GM12891 (cell line): ENCODE data around the gene SPCS2.

ENCODE experiments used
- PAX5 ChIP-seq: IDR thresholded peaks from 2 replicates; pipeline ENCODE4 v1.6.1; 2011; ENCODE audit warnings: low read length, moderate library complexity, mild to moderate bottlenecking; ENCODE audit not compliant: insufficient read depth, severe bottlenecking
- POLR2A ChIP-seq: IDR thresholded peaks from 2 replicates; pipeline ENCODE4 v1.6.1; 2011; ENCODE audit warnings: low read depth, low read length, control low read depth
- POLR2AphosphoS5 ChIP-seq: IDR thresholded peaks from 2 replicates; pipeline ENCODE4 v1.6.1; 2011; ENCODE audit warnings: low read depth, low read length, control low read depth
- POU2F2 ChIP-seq: IDR thresholded peaks from 2 replicates; pipeline ENCODE4 v1.6.1; 2011; ENCODE audit warnings: low read depth, mild to moderate bottlenecking, control low read depth, low read length, moderate library complexity
- SPI1 ChIP-seq: IDR thresholded peaks from 2 replicates; pipeline ENCODE4 v1.6.1; 2011; ENCODE audit warnings: low read depth, low read length, control low read depth
- TAF1 ChIP-seq: IDR thresholded peaks from 2 replicates; pipeline ENCODE4 v1.6.1; 2011; ENCODE audit warnings: low read depth, low read length, control low read depth

DNA sequence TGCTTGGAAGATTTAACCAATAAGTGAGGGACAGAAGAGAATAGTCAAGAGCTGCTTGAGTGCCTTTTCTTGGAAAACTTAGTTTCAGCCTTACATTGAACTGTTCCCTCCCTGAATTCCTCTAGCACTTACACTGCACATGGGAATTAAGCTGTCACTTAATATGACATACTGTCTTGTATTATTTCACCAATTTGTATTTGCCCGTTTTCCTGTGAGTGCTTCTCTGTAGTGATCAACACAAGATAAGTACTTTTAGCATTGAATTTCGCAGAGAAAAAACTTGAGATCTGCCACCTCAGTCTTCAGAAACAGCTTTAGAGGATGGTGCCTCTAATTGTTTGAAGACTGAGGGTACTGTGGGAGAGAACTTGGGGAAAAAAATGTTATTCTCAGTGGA, 3.7 kb downstream of the SPCS2 start:
- TF ChIP-seq POLR2AphosphoS5 = no peak
- no peak for TF ChIP-seq POLR2A
- TF ChIP-seq TAF1 = no peak
- no peak for TF ChIP-seq SPI1
- no peak for TF ChIP-seq PAX5
- no peak for TF ChIP-seq POU2F2
